HUES6 (cell line): ENCODE data around the gene LLGL2.
"Not testable (repeated sequence)": the region's sequence is repeated elsewhere in the genome, so short reads cannot be mapped to it uniquely, and the experiment has no call there.

Experiments
- H3K27ac ChIP-seq: 2 replicates; pipeline ENCODE4 v1.7.0; 2013; ENCODE audit warnings: low read depth, mild to moderate bottlenecking, low read length, inconsistent platforms
- H3K27me3 ChIP-seq: 2 replicates; pipeline ENCODE4 v1.6.1; 2013; ENCODE audit warnings: low read length; ENCODE audit not compliant: control insufficient read depth, insufficient read depth
- H3K36me3 ChIP-seq: 2 replicates; pipeline ENCODE4 v1.6.1; 2013; ENCODE audit warnings: low read length; ENCODE audit not compliant: control insufficient read depth, insufficient read depth
- H3K4me1 ChIP-seq: 2 replicates; pipeline ENCODE4 v1.6.1; 2013; ENCODE audit warnings: low read length; ENCODE audit not compliant: control insufficient read depth, insufficient read depth
- H3K4me3 ChIP-seq: 2 replicates; pipeline ENCODE4 v1.5.1; 2013; ENCODE audit warnings: low read depth, low read length
- H3K9ac ChIP-seq: one replicate; pipeline ENCODE4 v1.6.1; 2013; ENCODE audit warnings: mild to moderate bottlenecking, low read length
- H3K9me3 ChIP-seq: 2 replicates; pipeline ENCODE4 v1.6.1; 2013; ENCODE audit warnings: low read depth, low read length; ENCODE audit not compliant: control insufficient read depth, insufficient read depth

The LLGL2 gene

DNA sequence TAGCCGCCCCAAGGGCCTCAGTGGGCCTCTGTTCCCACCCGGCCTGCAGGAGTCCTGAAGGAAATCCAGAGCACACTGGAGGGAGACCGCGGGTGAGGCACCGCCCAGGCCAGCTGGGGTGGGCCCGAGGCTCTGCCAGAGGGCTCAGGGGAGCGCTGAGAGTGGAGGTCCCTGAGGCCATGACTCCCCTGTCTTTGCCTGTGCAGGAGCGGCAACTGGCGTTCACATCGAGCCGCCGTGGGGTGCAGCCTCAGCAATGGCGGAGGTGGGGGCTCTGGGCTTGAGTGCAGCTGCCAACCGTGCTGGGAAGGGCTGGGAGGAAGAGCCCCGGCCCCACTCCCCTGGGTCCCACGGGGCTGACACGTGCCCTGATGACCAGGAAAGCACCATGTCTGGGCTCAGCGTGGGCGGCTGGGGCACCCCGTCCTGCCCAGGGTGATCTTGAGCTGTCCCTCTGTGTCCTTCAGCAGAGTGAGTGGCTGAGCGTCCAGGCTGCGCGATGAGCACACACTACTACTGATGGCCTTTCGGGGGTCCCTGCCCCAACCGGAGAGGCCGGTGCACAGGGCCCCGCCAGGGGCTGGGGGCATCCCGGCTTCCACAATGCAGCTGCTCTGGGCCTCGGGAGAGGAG lies 49.0 kb downstream of the LLGL2 start:
- H3K27ac ChIP-seq = no peak overlapping the region
- H3K9ac ChIP-seq = no peak overlapping the region
- no peak overlapping the region for H3K4me3 ChIP-seq
- peaks cover 23% of the 10 kb centered on the region for H3K36me3 ChIP-seq
- H3K27me3 ChIP-seq = no peaks in the 10 kb centered on the region
- H3K9me3 ChIP-seq = no peaks in the 10 kb centered on the region
- H3K4me1 ChIP-seq = no peaks in the 10 kb centered on the region

- Histone ChIP-seq H3K9ac (no peak overlapping the region), H3K9me3 (no peaks in the 10 kb centered on the region), H3K27ac (no peak overlapping the region), H3K27me3 (no peaks in the 10 kb centered on the region), H3K4me1 (no peaks in the 10 kb centered on the region), H3K36me3 (peaks cover 18% of the 10 kb centered on the region), H3K4me3 (no peak overlapping the region)
Measured at GRCh38 chr17:75575197-75575596, 49.7 kb downstream of the LLGL2 start.

DNA sequence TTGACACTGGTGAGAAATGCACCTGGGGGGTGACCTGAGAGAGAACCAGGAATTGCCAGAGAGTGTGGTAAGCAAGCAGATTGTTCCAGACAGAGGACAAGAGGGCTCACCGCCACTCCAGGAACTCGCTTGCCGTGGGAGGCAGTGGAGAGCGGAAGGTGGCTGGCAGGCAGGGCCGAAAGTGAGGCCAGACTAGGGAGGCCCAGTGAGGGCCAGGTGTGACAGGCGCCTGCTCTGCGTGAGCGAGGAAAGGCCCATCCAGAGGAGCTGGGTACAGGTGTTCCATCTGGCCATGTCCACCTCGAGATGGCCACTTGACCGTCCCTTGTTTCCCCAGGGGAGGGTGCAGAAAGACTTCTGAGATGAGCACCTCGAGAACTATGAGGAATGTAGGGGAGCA lies 50.2 kb downstream of the LLGL2 start:
- Histone ChIP-seq H3K36me3 (peaks cover 14% of the 10 kb centered on the region), H3K9ac (no peak overlapping the region), H3K27ac (no peak overlapping the region)

DNA sequence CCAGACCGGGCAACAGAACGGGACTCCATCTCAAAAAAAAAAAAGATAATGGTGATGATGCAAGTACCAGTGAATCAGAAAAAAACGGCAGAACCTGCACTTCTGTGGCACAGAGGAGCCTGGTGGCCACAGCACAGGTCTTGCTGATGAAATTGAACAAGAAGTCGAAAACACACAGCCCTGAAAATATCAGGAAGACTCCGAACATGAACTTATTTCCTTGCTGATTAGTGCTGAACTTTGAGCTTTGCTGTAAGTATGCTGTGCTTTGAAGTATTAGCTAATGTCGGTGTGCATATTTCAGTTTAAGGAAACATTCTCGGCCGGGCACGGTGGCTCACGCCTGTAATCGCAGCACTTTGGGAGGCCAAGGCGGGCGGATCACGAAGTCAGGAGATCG lies 51.2 kb downstream of the LLGL2 start:
- no peak overlapping the region for H3K27ac ChIP-seq
- no peak overlapping the region for H3K4me3 ChIP-seq
- H3K9ac ChIP-seq = no peak overlapping the region
- H3K4me1 ChIP-seq = no peaks in the 10 kb centered on the region
- H3K27me3 ChIP-seq = no peaks in the 10 kb centered on the region
- no peaks in the 10 kb centered on the region for H3K9me3 ChIP-seq
- H3K36me3 ChIP-seq = peaks cover 9% of the 10 kb centered on the region

More for the DNA sequence above, 50.2 kb downstream of the LLGL2 start:
- H3K27me3 ChIP-seq = no peaks in the 10 kb centered on the region
- H3K4me1 ChIP-seq = no peaks in the 10 kb centered on the region
- no peak overlapping the region for H3K4me3 ChIP-seq
- no peaks in the 10 kb centered on the region for H3K9me3 ChIP-seq

DNA sequence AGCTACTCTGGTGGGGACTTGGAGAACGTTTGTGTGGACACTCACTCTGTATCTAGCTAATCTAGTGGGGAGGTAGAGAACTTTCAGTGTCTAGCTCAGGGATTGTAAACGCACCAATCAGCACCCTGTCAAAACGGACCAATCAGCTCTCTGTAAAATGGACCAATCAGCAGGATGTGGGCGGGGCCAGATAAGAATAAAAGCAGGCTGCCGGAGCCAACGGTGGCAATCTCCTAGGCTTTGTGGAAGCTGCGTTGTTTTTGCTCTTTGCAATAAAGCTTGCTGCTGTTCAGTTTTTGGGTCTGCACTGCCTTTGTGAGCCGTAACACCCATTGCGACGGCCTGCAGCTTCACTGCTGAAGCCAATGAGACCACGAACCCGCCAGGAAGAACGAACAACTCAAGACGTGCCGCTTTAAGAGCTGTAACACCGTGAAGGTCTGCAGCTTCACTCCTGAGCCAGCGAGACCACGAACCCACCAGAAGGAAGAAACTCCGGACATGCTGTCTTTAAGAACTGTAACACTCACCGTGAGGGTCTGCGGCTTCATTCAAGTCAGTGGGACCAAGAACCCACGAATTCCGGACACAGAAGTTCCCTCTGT lies 55.7 kb downstream of the LLGL2 start:
- not testable (repeated sequence) for H3K4me3 ChIP-seq, H3K9me3 ChIP-seq, H3K36me3 ChIP-seq, H3K27me3 ChIP-seq, H3K4me1 ChIP-seq, H3K27ac ChIP-seq, H3K9ac ChIP-seq

DNA sequence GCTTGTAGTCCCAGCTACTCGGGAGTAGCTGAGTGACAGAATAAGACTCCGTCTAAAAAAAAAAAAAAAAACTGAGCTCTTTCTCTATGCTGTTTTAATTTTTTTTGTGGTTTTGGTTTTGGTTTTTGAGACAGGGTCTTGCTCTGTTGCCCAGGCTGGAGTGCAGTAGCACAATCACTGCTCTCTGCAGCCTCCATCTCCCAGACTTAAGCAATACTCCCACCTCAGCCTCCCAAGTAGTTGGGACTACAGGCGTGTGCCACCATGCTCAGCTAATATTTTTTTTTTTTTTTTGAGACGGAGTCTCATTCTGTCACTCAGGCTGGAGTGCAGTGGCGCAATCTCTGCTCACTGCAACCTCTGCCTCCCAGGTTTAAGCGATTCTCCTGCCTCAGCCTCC lies 57.7 kb downstream of the LLGL2 start:
- H3K4me3 ChIP-seq, H3K9ac ChIP-seq, H3K9me3 ChIP-seq, H3K36me3 ChIP-seq, H3K4me1 ChIP-seq, H3K27ac ChIP-seq: not testable (repeated sequence)
- peaks cover 10% of the 10 kb centered on the region for H3K27me3 ChIP-seq

DNA sequence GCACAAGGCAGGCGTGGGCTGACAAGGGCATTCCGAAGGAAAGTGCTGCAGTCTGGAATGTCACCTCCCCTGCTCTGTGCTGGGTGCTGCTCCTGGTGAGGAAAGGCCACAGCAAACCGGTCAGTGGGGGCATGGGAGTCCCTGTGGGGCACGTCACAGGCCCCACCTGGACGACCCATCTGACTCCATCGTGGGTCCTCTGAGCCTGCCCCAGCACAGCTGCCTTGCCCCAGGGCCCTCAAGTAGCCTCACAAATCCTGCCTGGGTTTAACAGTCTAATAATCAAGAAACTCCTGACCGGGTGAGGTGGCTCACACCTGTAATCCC lies 59.3 kb downstream of the LLGL2 start:
- Histone ChIP-seq H3K9me3 (peaks cover 8% of the 10 kb centered on the region), H3K4me3 (no peak overlapping the region), H3K27ac (no peak overlapping the region), H3K9ac (no peak overlapping the region), H3K27me3 (peaks cover 14% of the 10 kb centered on the region), H3K4me1 (peaks cover 11% of the 10 kb centered on the region; the same call in 1 of the 2 replicates), H3K36me3 (no peaks in the 10 kb centered on the region)

DNA sequence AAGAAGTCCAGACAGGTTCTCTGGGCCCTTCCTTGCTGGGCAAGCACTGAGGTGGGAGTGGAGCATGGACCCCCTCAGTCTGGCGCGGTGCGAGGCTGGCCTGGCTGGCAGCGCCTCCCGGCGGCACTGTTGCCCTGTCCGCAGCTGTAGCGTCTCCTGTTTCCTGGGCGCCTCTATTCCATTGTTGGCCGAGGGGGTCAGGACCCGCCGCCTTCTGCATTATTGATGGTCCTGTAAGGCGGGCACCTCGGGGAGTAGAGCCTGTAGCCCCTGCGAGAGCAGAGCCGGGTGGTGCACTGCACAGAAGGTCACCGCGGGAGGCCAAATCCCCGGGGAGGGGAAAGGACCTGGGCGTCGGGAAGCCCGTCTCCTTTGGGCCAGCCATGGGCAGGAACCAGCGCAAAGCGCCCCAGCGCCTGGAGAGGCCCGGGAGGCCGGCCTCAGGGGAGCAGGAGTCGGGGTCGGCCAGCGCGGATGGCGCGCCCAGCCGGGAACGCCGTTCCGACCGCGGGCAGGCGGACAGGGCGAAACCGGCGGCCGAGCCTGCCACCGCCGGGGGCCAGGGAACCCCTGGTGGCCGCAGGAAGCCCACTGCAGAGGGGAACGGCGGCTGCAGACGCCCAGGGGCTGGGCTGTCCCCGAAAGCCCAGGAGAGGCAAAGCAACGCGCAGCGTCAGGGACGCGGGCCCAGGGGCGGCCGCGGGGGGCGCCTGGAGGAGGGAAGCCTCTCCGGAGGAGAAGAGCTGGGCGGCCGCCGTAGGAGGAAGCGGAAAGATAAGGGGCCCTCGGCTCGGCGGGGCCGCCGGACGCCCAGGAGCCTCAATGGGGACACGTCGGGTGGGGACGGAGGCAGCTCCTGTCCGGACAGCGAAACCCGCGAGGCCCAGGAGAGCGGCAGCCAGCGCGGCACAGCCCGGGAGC lies 62.4 kb downstream of the LLGL2 start, which contains the start of gene MYO15B:
Gene MYO15B, plus strand, starts transcription at position 126 of the 921 bp plus-strand sequence. Its CDS starts 258 bp downstream, at position 384.
- peaks cover 14% of the 10 kb centered on the region for H3K27me3 ChIP-seq
- H3K27ac ChIP-seq = peak within 1 kb of the TSS; percentile 51; the same call in 1 of the 2 replicates
- peaks cover 8% of the 10 kb centered on the region for H3K9me3 ChIP-seq
- H3K36me3 ChIP-seq = no peaks in the 10 kb centered on the region
- peaks cover 11% of the 10 kb centered on the region; the same call in 1 of the 2 replicates for H3K4me1 ChIP-seq
- H3K9ac ChIP-seq = peak within 1 kb of the TSS; percentile 39
- peak within 1 kb of the TSS; percentile 68 for H3K4me3 ChIP-seq

DNA sequence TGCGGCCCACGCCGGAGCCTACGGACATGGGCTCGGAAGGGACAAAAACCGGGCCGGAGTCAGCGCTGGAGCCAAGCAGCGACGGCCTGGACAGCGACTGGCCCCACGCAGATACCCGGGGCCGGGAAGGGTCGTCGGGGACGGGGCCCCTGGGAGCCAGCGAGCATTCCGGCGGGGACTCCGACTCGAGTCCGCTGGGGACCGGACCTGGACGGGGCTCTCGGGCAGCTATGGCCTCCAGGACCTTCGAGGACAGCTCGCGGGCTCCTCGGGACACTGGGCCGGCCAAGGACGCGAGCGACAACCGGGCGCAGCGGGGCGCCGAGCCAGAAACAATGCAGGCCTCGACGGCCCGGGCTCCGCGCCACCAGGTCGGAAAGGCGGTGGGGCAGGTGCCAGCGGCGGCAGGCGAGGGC lies 63.1 kb downstream of the LLGL2 start:
- H3K4me3 ChIP-seq = peak overlapping the region; percentile 68

DNA sequence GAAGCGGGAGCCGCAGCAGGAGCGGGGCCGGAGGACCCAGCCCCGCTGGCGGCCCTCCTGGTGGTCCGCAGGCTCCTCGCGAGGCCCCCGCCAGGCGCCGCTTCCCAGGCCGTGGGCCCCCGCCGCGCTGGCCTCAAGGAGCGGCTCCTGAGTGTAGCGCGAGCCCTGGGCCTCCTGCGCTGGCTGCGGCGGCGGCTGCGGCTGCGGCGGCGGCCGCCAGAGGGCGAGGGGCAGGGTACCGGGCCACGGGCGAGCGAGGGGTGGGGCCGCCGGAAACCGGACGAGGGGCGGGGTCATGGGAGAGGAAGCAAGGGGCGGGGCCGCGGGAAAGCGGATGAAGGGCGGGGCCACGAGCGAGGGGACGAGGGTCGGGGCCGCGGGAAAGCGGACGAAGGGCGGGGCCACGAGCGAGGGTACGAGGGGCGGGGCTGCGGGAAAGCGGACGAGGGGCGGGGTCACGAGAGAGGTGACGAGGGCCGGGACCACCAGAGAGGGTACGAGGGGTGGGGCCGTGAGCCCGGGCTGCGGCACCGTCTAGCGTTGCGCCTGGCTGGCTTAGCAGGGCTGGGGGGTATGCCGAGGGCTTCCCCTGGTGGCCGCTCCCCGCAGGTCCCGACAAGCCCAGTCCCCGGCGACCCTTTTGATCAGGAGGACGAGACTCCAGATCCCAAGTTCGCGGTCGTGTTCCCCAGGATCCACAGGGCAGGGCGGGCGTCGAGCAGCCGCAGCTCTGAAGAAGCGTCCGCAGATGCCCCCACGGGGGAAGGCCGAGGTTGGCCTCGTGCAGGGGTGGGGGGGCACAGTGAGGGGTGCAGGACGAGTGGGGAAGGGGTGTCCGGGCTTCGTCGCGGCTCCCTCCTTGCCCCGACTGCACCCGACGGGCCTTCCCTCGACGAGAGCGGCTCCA lies 63.8 kb downstream of the LLGL2 start:
- Histone ChIP-seq H3K9ac (peak overlapping the region; percentile 48), H3K27ac (peak overlapping the region; percentile 51; the same call in 1 of the 2 replicates)

More for the DNA sequence above, 63.1 kb downstream of the LLGL2 start:
- Histone ChIP-seq H3K4me1 (peaks cover 11% of the 10 kb centered on the region; the same call in 1 of the 2 replicates), H3K9ac (peak overlapping the region; percentile 48), H3K9me3 (peaks cover 8% of the 10 kb centered on the region), H3K27ac (peak overlapping the region; percentile 51; the same call in 1 of the 2 replicates), H3K36me3 (no peaks in the 10 kb centered on the region), H3K27me3 (peaks cover 14% of the 10 kb centered on the region)

More for the DNA sequence above, 63.8 kb downstream of the LLGL2 start:
- peaks cover 11% of the 10 kb centered on the region; the same call in 1 of the 2 replicates for H3K4me1 ChIP-seq
- H3K4me3 ChIP-seq = peak overlapping the region; percentile 68
- peaks cover 8% of the 10 kb centered on the region for H3K9me3 ChIP-seq
- no peaks in the 10 kb centered on the region for H3K36me3 ChIP-seq
- peaks cover 14% of the 10 kb centered on the region for H3K27me3 ChIP-seq
